Measurements from ENCODE around the gene ALPK1. TPM values are rescaled to one million over a fixed set of nuclear protein-coding genes. Genes with fewer than 3 reads are reported as not detected.

Gene ALPK1
- total and polyA plus RNA-seq, 2 of the 4 experiments (the other 2 are of a cell fraction) = 3.3 to 7.9 TPM

GRCh38 chr4:112377171-112377570, 80.0 kb downstream of the ALPK1 start:
- POLR2A ChIA-PET (ENCODE audit: unreplicated experiment) = no interaction called here
- no peak for ATAC-seq (ENCODE audit: low read depth)

More at GRCh38 chr4:112377171-112377570, 80.0 kb downstream of the ALPK1 start:
- Histone ChIP-seq H2BK15ac (ENCODE audit: low read depth, low read length) (no peak overlapping the region), H3K56ac (ENCODE audit: extremely low read depth, insufficient read depth, low read length) (no peak overlapping the region), H3K9ac (ENCODE audit: low read depth, low read length) (no peak overlapping the region), H2AFZ (replicated peaks; ENCODE audit: low read length, poor library complexity) (no peak overlapping the region), H4K5ac (ENCODE audit: low read depth, low read length) (no peak overlapping the region), H3K79me1 (ENCODE audit: low read depth in 1 of 2, low read length in 2 of 2) (no peaks in the 10 kb centered on the region), H3K4me3 (ENCODE audit: insufficient read depth, low read depth, low read length) (no peak overlapping the region), H3K9me1 (ENCODE audit: insufficient read depth, low read length) (no peaks in the 10 kb centered on the region; the same call in 1 of the 2 replicates), H2AK9ac (replicated peaks; ENCODE audit: low read depth, low read length, poor library complexity) (no peak overlapping the region), H2AK5ac (ENCODE audit: low read depth, low read length) (no peak overlapping the region), H3K27ac (ENCODE audit: insufficient read depth, low read length) (no peak overlapping the region), H2BK5ac (ENCODE audit: low read depth, low read length, poor library complexity, severe bottlenecking) (no peak overlapping the region), H3K4ac (ENCODE audit: low read depth, low read length) (no peak overlapping the region), H2BK20ac (ENCODE audit: low read depth, low read length) (no peak overlapping the region), H3K18ac (ENCODE audit: low read depth, low read length) (no peak overlapping the region), H3K23ac (ENCODE audit: low read depth, low read length) (no peak overlapping the region), H3K4me2 (ENCODE audit: low read depth, low read length) (no peak overlapping the region), H4K20me1 (ENCODE audit: insufficient read depth, low read length) (no peaks in the 10 kb centered on the region), H3K14ac (replicated peaks; ENCODE audit: low read depth, low read length) (no peak overlapping the region), H3K4me1 (ENCODE audit: control insufficient read depth, insufficient read depth, low read length) (peaks cover 2% of the 10 kb centered on the region), H3K9me3 (ENCODE audit: control insufficient read depth, insufficient read depth, low read length) (no peaks in the 10 kb centered on the region), H4K91ac (ENCODE audit: insufficient read depth, low read depth, low read length) (no peak overlapping the region), H3K27me3 (ENCODE audit: control insufficient read depth, insufficient read depth, low read length) (no peaks in the 10 kb centered on the region), H4K8ac (ENCODE audit: low read depth in 2 of 2, low read length in 2 of 2) (no peak overlapping the region), H3K36me3 (ENCODE audit: control insufficient read depth, insufficient read depth, low read length) (peaks cover 4% of the 10 kb centered on the region; the same call in 1 of the 2 replicates), H2BK120ac (ENCODE audit: low read depth, low read length) (no peak overlapping the region)
- no peak for TF ChIP-seq RAD21 (IDR thresholded peaks at IDR 0.05; ENCODE audit: low read length)
- no peak for TF ChIP-seq CHD1 (IDR thresholded peaks at IDR 0.05; ENCODE audit: low read depth, low read length)
- no peak for TF ChIP-seq SMC3 (IDR thresholded peaks at IDR 0.05; ENCODE audit: low read depth, low read length)
- no peak for TF ChIP-seq MAFK (IDR thresholded peaks at IDR 0.05; ENCODE audit: low read depth, low read length)
- TF ChIP-seq NFE2L2 (IDR thresholded peaks at IDR 0.05; ENCODE audit: low read depth, low read length) = no peak
- TF ChIP-seq CEBPB (IDR thresholded peaks at IDR 0.05; ENCODE audit: low read depth, low read length) = no peak
- no peak for TF ChIP-seq USF2 (IDR thresholded peaks at IDR 0.05; ENCODE audit: low read depth, low read length)
- TF ChIP-seq CTCF (conservative IDR thresholded peaks at IDR 0.05; ENCODE audit: low read depth, low read length) = no peak
- no peak for TF ChIP-seq MAZ (IDR thresholded peaks at IDR 0.05; ENCODE audit: borderline replicate concordance, low read depth, low read length)
- no peak for TF ChIP-seq BHLHE40 (IDR thresholded peaks at IDR 0.05; ENCODE audit: low read depth, low read length)
- TF ChIP-seq MXI1 (IDR thresholded peaks at IDR 0.05; ENCODE audit: borderline replicate concordance, low read depth, low read length) = no peak
- no peak for TF ChIP-seq POLR2A (IDR thresholded peaks at IDR 0.05; ENCODE audit: low read depth, low read length)
- TF ChIP-seq ELK1 (IDR thresholded peaks at IDR 0.05; ENCODE audit: borderline replicate concordance, low read depth, low read length) = no peak
- no peak for DNase-seq
- intact Hi-C loops (cut with micrococcal nuclease) (no loop called here), in situ Hi-C loops (cut with MboI; ENCODE audit: low sequenced_read_pairs) (no loop called here), dilution Hi-C loops (cut with HindIII; ENCODE audit: low sequenced_read_pairs, unreplicated experiment) (no loop called here)
- WGBS, 2 experiments (ENCODE audit: extremely low coverage in 2 of 2, insufficient read length in 1 of 2) = 93% methylated on average over 5 of the region's 6 CpGs; no CpG with 5 or more reads in 1 of the 2 experiments
- BruUV-seq (replicated peaks) = no TSS peak
- CTCF ChIA-PET = no interaction called here
